H9 (cell line): ENCODE measurements around the gene PPP2R3B. TPM values are rescaled to one million over a fixed set of nuclear protein-coding genes. Genes with fewer than 3 reads are reported as not detected.

Experiments used
- DNase-seq: peaks from one replicate; pipeline ENCODE4 v3.0.0-alpha.2; 2017
- H2AFZ ChIP-seq: one replicate; pipeline ENCODE4 v1.6.1; 2013; ENCODE audit warnings: mild to moderate bottlenecking, low read length, control low read depth, moderate library complexity
- H2AK5ac ChIP-seq: 2 replicates; pipeline ENCODE4 v1.6.1; 2013; ENCODE audit warnings: low read length, control low read depth, mixed read lengths; ENCODE audit not compliant: insufficient read length
- H2BK120ac ChIP-seq: one replicate; pipeline ENCODE4 v1.6.1; 2013; ENCODE audit warnings: low read depth, mild to moderate bottlenecking, low read length, control low read depth, inconsistent platforms; ENCODE audit not compliant: poor library complexity, severe bottlenecking
- H2BK12ac ChIP-seq: 2 replicates; pipeline ENCODE4 v1.6.1; 2013; ENCODE audit warnings: low read length, control low read depth, mixed read lengths, low read depth; ENCODE audit not compliant: insufficient read length
- H2BK15ac ChIP-seq: 2 replicates; pipeline ENCODE4 v1.6.1; 2013; ENCODE audit warnings: low read depth, low read length, control low read depth
- H2BK20ac ChIP-seq: one replicate; pipeline ENCODE4 v1.6.1; 2013; ENCODE audit warnings: low read depth, mild to moderate bottlenecking, low read length, control low read depth, inconsistent platforms; ENCODE audit not compliant: poor library complexity, severe bottlenecking
- H2BK5ac ChIP-seq: 2 replicates; pipeline ENCODE4 v1.6.1; 2013; ENCODE audit warnings: low read length, control low read depth, mixed read lengths; ENCODE audit not compliant: insufficient read length
- H3K14ac ChIP-seq: 2 replicates; pipeline ENCODE4 v1.6.1; 2013; ENCODE audit warnings: low read length, control low read depth; ENCODE audit not compliant: insufficient read depth
- H3K18ac ChIP-seq: 2 replicates; pipeline ENCODE4 v1.6.1; 2013; ENCODE audit warnings: low read depth, mild to moderate bottlenecking, mixed read lengths, low read length, control low read depth; ENCODE audit not compliant: insufficient read length
- H3K23ac ChIP-seq: 2 replicates; pipeline ENCODE4 v1.6.1; 2013; ENCODE audit warnings: low read length, control low read depth, mixed read lengths, low read depth; ENCODE audit not compliant: insufficient read length
- H3K23me2 ChIP-seq: 2 replicates; pipeline ENCODE4 v1.6.1; 2013; ENCODE audit warnings: low read depth, mild to moderate bottlenecking, mixed read lengths, low read length, control low read depth; ENCODE audit not compliant: insufficient read length, poor library complexity, severe bottlenecking
- H3K27ac ChIP-seq: 2 replicates; pipeline ENCODE4 v1.5.1; 2013; ENCODE audit warnings: low read length, control low read depth, mixed read lengths, low read depth; ENCODE audit not compliant: insufficient read length
- H3K27me3 ChIP-seq: 2 replicates; pipeline ENCODE4 v1.6.1; 2013; ENCODE audit warnings: low read length, control low read depth, inconsistent platforms; ENCODE audit not compliant: insufficient read depth
- H3K4ac ChIP-seq: 2 replicates; pipeline ENCODE4 v1.6.1; 2013; ENCODE audit warnings: low read depth, mild to moderate bottlenecking, control low read depth, inconsistent platforms, low read length, moderate library complexity
- H3K4me1 ChIP-seq: 2 replicates; pipeline ENCODE4 v1.6.1; 2013; ENCODE audit warnings: low read length, control low read depth, inconsistent platforms; ENCODE audit not compliant: insufficient read depth
- H3K4me2 ChIP-seq: 2 replicates; pipeline ENCODE4 v1.6.1; 2013; ENCODE audit warnings: low read length, control low read depth, mixed read lengths; ENCODE audit not compliant: insufficient read length, insufficient read depth
- H3K56ac ChIP-seq: 2 replicates; pipeline ENCODE4 v1.6.1; 2013; ENCODE audit warnings: low read depth, mild to moderate bottlenecking, mixed read lengths, low read length, control low read depth; ENCODE audit not compliant: insufficient read length
- H3K79me1 ChIP-seq: 2 replicates; pipeline ENCODE4 v1.6.1; 2013; ENCODE audit warnings: low read depth, mild to moderate bottlenecking, moderate library complexity, low read length, control low read depth, inconsistent platforms; ENCODE audit not compliant: insufficient read depth, poor library complexity, severe bottlenecking
- H3K79me2 ChIP-seq: 2 replicates; pipeline ENCODE4 v1.6.1; 2013; ENCODE audit warnings: low read length, control low read depth, inconsistent platforms; ENCODE audit not compliant: insufficient read depth
- H3K9ac ChIP-seq: 2 replicates; pipeline ENCODE4 v1.6.1; 2013; ENCODE audit warnings: low read length, control low read depth, mixed read lengths; ENCODE audit not compliant: insufficient read length; ENCODE audit errors: extremely low read depth
- H3K9me3 ChIP-seq: one replicate; pipeline ENCODE4 v1.6.1; 2013; ENCODE audit warnings: low read depth, low read length, inconsistent platforms; ENCODE audit not compliant: control insufficient read depth
- H3T11ph ChIP-seq: one replicate; pipeline ENCODE4 v1.6.1; 2013; ENCODE audit warnings: mild to moderate bottlenecking, low read length, control low read depth, inconsistent platforms
- H4K20me1 ChIP-seq: one replicate; pipeline ENCODE4 v1.6.1; 2013; ENCODE audit not compliant: control insufficient read depth, insufficient read length, insufficient read depth
- H4K5ac ChIP-seq: 2 replicates; pipeline ENCODE4 v1.6.1; 2013; ENCODE audit warnings: low read depth, mild to moderate bottlenecking, mixed read lengths, low read length, control low read depth; ENCODE audit not compliant: insufficient read length
- H4K8ac ChIP-seq: replicated peaks from 2 replicates; pipeline ENCODE4 v1.6.1; 2013; ENCODE audit warnings: low read length, control low read depth, mixed read lengths, low read depth; ENCODE audit not compliant: insufficient read length
- H4K91ac ChIP-seq: 2 replicates; pipeline ENCODE4 v1.6.1; 2013; ENCODE audit warnings: low read depth, mild to moderate bottlenecking, moderate library complexity, mixed read lengths, low read length, control low read depth; ENCODE audit not compliant: insufficient read length
- H3K27ac Mint-ChIP-seq, 3 experiments: 2 replicates in 2 of 3; 3 replicates in 1 of 3; pipeline ENCODE4 v1.8.0; 2020 to 2021; ENCODE audit warnings: mixed read lengths in 3 of 3, mild to moderate bottlenecking in 1 of 3, moderate library complexity in 1 of 3
- H3K27me3 Mint-ChIP-seq: 2 replicates; pipeline ENCODE4 v1.8.0; 2021; ENCODE audit warnings: low read depth, mild to moderate bottlenecking, moderate library complexity, mixed read lengths
- H3K36me3 Mint-ChIP-seq, 3 experiments: 2 replicates in 2 of 3; 3 replicates in 1 of 3; pipeline ENCODE4 v1.8.0; 2020 to 2021; ENCODE audit warnings: low read depth in 3 of 3, mixed read lengths in 3 of 3; ENCODE audit not compliant: insufficient read depth in 1 of 3
- H3K4me1 Mint-ChIP-seq, 2 experiments: 2 replicates each; pipeline ENCODE4 v1.8.0; 2020; ENCODE audit warnings: mixed read lengths in 2 of 2
- H3K4me3 Mint-ChIP-seq, 2 experiments: 2 replicates in 1 of 2; 3 replicates in 1 of 2; pipeline ENCODE4 v1.8.0; 2020 to 2021; ENCODE audit warnings: mild to moderate bottlenecking in 2 of 2, mixed read lengths in 2 of 2, moderate library complexity in 1 of 2
- H3K9me3 Mint-ChIP-seq, 2 experiments: 2 replicates in 1 of 2; 3 replicates in 1 of 2; pipeline ENCODE4 v1.8.0; 2020; ENCODE audit warnings: mild to moderate bottlenecking in 2 of 2, mixed read lengths in 2 of 2, moderate library complexity in 1 of 2
- CTCF ChIP-seq: fragments of 200-600 bp; sonication (generic); conservative IDR thresholded peaks from 3 replicates; pipeline ENCODE4 v1.8.0; 2021; ENCODE audit warnings: antibody characterized with exemption, mild to moderate bottlenecking
- WGBS: extraction: QIAGEN DNeasy Blood & Tissue Kit; methylation state at CpG from one replicate; pipeline ENCODE4 v1.1.7; 2013; ENCODE audit warnings: missing lambda C conversion rate, low lambda C conversion rate, mixed read lengths; ENCODE audit not compliant: insufficient read length; ENCODE audit errors: extremely low coverage; 5-methylcytosine and 5-hydroxymethylcytosine counted together
- total RNA-seq: library from RNA; stranded (reverse); gene quantifications from 2 replicates; pipeline ENCODE4 v1.2.1, GENCODE V29; 2021

The PPP2R3B gene
- total RNA-seq, 1 experiment from 2014 or later: 72.1 TPM

DNA sequence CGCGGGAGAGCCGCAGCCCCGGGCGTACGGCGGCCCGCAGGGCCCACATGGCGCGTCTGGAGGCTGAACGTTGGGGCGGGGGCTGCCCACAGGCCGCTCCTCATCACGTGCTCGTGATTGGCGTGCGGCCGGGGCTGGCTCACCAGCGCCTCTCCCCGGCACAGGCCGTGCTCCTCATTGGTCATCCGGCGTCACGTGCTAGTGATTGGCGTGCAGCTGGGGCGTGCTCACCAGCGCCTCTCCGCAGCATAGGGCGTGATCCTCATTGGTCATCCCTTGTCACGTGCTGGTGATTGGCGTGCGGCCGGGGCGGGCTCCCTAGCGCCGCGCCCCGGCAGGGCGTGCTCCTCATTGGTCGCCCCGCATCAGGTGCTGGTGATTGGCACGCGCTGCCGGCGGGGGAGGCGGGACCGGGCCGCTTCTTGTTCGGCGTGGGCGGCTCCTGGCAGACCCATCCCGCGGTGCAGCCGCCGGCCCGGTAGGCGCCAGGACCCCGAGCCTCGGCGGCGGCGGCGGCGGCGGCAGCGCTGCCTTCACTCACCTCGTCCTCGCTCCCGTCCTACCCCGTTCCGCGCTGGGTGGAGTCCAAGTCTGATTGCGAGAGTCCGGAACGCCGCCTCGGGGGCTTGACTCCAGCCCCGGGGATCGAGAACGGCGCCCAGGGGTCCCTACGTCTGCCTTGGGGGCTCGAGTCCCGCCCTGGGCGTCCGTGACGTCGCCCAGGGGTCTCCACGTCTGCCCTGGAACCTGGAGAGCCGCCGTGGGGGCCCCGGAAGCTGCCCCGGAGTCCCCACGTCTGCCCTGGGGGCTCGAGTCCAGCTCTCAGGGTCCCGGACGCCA lies 67.7 kb downstream of the PPP2R3B start, which contains the start of gene GTPBP6:
Gene GTPBP6 (minus strand): TSS at position 58 of the 840 bp plus-strand sequence. CDS start 9 bp downstream, at position 49.
- H3K23me2 ChIP-seq: peaks cover 15% of the 10 kb centered on the region
- no peak within 1 kb of the TSS for H4K91ac ChIP-seq
- WGBS: no CpG with 5 or more reads among the region's 97 CpGs
- no peak within 1 kb of the TSS for H4K5ac ChIP-seq
- Mint-ChIP-seq H3K27me3 (peaks cover 2% of the 10 kb centered on the region; the same call in 1 of the 2 replicates), H3K4me3 (peak within 1 kb of the TSS; percentile 90 to 94), H3K27ac (peak within 1 kb of the TSS; percentile 92 to 99 (median 95); a peak in 6 of 7 replicates), H3K9me3 (peaks cover 2 to 4% of the 10 kb centered on the region in 2 experiments; a peak in 2 of 5 replicates), H3K36me3 (peaks cover 2 to 3% (median 3%) of the 10 kb centered on the region in 3 experiments), H3K4me1 (peaks cover 11 to 19% of the 10 kb centered on the region in 2 experiments)
- no peak within 1 kb of the TSS for H3K4ac ChIP-seq
- DNase-seq: peak; percentile 100
- H3K4me2 ChIP-seq: peak within 1 kb of the TSS; percentile 27
- no peak within 1 kb of the TSS for H3K23ac ChIP-seq
- H2BK20ac ChIP-seq: no peak within 1 kb of the TSS
- H3K9me3 ChIP-seq: no peaks in the 10 kb centered on the region
- H2BK12ac ChIP-seq: no peak within 1 kb of the TSS
- H2BK15ac ChIP-seq: no peak within 1 kb of the TSS
- no peaks in the 10 kb centered on the region for H3K4me1 ChIP-seq
- peak within 1 kb of the TSS; percentile 91 for H3K18ac ChIP-seq
- peak within 1 kb of the TSS; percentile 76 for H3K9ac ChIP-seq
- H3K79me2 ChIP-seq: no peaks in the 10 kb centered on the region
- H2BK120ac ChIP-seq: no peak within 1 kb of the TSS
- H2AK5ac ChIP-seq: no peak within 1 kb of the TSS
- H3K27me3 ChIP-seq: no peaks in the 10 kb centered on the region
- no peak within 1 kb of the TSS for H3T11ph ChIP-seq
- H3K56ac ChIP-seq: no peak within 1 kb of the TSS
- H4K20me1 ChIP-seq: no peaks in the 10 kb centered on the region
- peak within 1 kb of the TSS; percentile 94 for H3K14ac ChIP-seq
- H2BK5ac ChIP-seq: no peak within 1 kb of the TSS
- H4K8ac ChIP-seq: no peak within 1 kb of the TSS
- H3K79me1 ChIP-seq: peaks cover 4% of the 10 kb centered on the region
- TF ChIP-seq CTCF: no peak
- no peak within 1 kb of the TSS for H3K27ac ChIP-seq
- no peak within 1 kb of the TSS for H2AFZ ChIP-seq
